Activated T-helper 9 cell treated with anti-CD3 and anti-CD28 coated beads, Interleukin-2, amount 50 U/mL, for 16 hours (primary cell): Measurements from ENCODE around the gene SKAP1.
"Not testable (repeated sequence)": the region's sequence is repeated elsewhere in the genome, so short reads cannot be mapped to it uniquely, and the experiment has no call there.

Source experiments
- DNase-seq: peaks from one replicate; pipeline ENCODE4 v3.0.0-alpha.2; 2020; ENCODE audit warnings: low read depth

Gene SKAP1

DNA sequence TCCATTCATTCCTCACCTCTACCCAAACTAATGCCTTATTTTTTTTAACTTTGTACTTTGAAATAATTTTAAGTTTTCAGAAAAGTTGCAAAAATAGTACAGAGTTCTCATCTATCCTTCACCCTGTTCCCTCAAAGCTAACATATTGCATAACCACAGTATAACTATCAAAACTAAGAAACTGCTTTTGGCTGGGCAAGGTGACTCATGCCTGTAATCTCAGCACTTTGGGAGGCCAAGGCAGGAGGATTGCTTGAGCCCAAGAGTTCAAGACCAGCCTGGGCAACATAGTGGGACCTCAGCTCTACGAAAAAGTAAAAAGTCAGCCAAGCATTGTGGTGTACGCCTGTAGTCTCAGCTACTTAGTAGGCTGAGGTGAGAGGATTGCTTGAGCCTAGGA is 147.7 kb downstream of the SKAP1 start:
- DNase-seq, result no peak

DNA sequence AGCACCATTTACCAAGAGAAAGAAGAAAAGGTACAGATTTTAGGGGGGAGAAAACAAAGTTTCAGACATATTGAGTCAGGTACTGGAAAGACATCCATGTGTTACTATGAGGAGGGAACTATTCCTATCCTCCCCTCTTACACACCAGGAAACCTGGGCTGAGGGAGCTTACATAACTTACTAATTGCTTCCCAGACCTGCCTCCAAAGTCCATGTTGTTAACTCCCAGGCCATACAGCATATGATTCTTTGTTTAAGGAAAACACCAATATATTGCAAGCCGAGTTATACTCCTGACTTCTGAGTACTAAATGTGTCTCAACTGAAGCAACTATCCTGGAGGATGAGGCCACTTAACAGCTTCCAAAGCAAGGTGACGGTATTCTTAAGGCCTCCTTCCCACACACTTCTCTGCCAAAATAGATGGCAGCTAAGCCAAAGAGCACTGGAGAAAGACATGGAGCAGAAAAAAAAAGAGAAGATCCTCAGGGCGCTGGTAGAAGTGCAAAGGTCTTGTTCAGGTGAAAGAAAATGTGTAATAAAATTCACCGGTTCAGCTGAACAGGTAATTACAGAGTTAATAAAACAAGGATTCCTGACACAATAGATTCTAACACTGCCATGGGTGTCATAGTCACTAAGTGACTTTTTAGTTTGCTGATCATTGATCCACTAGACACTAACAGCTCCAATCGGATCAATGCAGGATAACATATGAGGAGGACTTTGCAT is 151.1 kb downstream of the SKAP1 start:
- DNase-seq, result no peak

DNA sequence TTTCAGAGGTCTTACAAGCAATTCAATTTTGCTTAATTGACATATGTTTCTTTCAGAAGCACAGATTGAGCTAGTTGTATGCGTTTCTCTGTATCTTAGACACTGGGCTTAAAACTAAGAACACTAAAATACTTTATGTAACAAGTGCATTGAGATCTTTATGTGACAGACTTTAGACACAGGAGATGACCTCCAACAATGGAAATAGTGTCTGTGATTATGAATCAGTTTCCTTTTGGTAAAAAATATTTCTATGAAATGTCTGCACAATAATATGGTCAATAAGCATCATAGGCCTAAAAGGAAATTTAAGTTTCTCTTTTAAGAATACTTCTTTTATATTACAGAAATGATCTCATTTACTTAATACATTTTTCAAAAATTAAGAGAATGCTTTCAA is 153.2 kb downstream of the SKAP1 start:
- no peak for DNase-seq

DNA sequence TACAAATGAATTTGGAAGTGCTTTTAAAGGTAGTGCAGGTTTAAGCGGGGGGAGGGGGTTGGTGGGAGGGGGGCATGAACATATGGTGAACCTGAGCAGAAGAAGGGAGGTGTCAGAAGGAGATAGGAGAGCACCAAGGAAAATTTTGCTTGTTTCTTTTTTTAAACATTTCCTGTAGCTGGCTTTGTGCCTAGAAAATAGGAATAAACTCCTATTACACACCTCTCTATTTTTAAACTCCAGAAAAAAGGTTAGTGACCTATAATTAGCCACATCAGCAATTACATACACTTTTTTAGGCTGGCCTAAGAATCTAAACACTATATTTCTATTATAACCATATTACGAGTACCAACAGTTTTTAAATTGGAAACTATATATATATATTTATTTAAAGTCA is 159.1 kb downstream of the SKAP1 start:
- no peak for DNase-seq

DNA sequence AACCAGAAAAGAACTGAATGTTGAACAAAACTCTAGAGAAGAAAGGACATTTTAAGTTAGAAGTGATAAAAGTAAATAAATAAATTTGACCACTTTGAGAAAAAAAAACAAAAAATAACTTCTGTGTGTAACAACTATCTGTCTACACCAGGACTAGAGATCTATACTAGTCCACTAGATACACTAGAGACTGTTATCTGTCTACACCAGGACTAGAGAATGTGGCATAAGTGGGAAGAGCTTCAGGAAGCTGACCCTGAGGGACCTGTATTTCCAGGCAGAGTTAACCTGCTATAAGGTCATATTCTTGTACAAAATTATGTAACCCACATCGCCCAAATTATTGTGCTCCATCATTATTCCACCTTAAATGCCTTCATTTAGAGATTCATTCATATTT is 160.8 kb downstream of the SKAP1 start:
- DNase-seq, result no peak

DNA sequence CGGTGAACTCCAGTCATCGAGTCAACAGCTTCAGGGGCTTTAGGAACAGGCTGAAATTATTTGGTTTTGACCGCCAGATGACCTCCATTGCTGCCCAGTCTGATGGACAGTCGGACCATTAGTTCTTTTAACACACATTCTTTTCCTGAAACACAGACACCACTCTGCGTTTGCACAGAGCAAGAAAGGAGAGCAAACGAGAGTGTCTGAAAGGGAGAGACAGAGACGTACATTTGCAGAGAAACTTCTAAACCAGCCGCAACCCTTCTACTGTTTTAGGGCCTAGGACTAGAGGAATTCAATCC is 166.3 kb downstream of the SKAP1 start:
- no peak for DNase-seq

DNA sequence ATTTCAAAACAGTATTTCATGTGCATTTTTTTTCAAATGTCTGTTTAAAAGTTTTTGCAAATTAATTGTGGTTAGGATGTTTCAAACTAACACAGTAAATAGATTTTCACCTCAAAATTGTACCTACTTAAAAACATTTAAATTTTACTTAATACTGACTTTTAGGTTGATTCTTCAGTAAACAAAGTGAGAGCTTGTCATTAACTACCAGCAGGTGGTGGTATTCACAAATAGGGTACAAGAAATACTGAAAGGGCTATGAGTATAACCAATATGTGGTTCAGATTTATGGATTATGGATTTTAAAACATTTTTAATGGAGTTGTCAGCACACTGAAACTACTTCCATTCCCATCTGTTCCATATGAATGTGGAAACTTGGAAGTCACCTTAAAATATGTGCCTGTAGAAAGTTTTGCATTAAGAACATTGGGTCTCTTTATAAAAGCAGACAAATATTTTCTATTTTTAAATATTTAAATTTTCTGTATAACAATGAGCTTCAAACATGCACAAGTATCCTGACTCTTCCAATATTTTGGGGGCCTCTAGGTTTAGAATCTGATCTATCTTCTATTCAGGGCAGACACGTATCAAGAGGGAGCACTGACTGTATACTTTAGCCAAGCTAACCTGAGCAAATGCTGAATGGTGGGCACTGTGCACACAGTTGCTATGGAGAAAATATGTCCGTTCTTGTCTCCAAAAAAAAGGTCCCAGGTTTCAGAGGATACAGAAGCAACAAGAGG is 166.9 kb downstream of the SKAP1 start:
- no peak for DNase-seq

DNA sequence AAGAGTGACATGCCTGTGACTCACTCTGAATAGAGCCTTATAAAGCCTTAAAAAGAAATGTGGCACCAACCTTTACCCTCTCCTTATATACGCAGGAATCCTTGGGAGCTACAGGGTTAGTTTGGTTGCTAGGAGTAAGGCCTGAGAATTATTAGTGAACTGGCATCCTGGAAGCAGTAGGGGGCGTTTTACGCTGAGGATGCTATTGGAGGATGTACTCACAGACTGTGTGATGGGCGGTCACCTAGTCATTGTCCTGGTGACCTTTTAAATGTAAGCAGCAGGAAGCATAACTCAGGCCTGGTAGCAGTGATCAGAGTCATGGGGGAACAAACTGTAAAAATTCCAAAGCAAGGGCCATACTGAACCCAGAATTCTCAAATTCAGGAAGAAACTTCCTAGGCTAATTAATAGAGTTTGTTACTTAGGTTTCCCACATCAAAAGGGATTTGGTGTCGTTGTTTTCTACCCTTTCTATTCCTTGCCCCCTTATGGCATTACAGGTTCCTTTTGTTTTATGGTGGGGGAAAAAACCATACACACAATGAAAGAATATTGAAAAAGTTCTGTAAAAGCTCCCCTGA is 168.6 kb downstream of the SKAP1 start:
- DNase-seq, result no peak

DNA sequence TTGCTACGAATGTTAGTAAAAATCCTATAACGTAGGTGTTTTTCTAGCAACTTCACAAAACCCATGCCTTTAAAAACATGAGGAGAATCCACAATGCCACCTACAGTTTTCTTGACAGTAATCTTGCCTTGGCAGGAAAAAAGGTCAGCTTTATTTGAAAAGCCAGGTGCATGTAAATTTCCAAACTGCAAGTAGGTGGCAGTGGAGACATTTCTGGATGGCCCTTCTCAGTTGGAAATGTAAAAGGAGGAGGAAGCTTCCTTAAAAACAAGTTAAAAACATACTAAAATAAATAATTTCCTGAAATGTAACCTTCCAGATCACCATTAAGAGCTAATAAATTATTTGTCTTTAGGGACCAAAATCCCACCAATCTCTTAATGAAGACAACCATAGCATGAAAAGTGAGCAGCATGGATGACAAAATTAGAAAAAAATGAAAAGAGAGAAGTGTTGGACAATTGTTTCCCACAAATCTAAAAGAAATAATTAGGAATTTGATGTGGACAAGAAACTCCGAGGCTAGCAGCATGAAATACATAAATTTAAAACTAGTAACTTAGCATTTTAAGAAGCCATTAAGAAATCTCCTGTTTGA is 170.2 kb downstream of the SKAP1 start:
- no peak for DNase-seq

DNA sequence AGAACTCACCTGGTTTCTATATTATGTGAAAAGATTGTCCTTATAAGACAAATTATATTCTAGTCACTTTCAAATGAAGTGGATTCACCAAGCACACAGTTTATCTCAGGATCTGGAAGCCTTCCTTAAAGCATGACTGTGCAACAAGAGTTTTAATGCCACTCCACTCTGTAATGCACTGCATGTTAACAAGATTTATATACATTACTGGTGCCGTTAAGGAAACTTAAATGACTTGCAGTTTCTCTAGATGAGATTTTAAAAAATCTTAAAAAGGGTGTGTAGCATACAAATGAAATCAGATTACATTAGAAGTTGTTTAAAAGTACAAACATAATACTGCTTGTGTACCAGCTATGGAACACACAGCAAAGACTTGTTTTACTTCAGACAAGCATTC is 171.7 kb downstream of the SKAP1 start:
- no peak for DNase-seq

DNA sequence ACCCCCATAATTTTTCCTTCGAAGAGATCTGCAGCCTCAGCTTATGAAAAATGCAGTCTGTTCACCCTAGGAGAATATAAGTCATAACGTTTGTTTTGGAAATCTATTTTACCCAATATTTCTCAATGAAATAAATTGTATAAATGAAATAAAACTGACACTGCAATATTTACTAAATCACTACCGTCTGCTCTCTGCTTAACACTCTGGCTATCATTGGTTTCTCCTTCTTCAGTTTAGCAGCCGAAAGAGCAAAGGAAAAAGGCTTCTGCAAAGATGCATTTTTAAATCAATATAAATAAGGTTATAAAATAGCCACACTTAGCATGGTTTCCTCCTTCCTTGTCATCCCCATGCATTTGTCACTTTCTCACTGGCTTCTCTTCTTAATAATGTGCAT is 174.3 kb downstream of the SKAP1 start:
- no peak for DNase-seq

DNA sequence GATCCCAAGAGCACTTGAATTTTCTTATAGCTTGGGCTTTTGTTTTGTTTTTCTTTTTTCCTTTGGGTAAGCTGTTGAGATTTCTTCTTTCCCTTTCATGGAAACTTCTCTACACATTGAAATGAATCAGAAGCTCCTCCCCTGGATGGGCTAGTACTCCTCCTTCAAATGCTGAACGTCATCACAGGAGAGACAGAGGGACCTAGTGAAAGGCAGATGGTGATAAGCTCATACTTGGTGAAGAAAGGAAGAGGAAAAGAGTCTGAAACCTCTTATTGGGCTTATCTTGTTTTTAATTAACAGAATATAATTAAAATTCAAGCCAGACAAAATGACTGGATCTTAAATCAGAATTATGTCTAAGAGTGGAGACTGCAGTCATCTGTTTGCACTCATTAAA is 175.1 kb downstream of the SKAP1 start:
- DNase-seq, result no peak

DNA sequence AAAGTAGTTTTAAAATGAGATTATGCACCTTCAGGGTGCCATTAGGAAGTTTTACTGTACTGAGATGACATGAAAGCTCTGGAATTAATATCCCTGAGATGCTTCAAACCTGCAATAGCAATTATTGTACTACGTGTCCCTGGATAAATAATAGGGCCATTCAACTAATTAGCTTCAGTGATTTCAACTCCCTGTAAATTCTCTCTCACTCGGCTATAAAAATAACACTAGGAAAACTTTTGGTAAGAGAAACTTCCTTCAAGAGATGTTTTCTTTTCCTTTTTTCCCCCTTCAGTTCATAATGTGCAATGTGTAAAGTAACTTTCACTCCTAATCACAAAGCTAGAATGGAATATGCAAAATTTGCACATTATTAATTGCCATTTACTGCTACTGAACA is 176.0 kb downstream of the SKAP1 start:
- no peak for DNase-seq

DNA sequence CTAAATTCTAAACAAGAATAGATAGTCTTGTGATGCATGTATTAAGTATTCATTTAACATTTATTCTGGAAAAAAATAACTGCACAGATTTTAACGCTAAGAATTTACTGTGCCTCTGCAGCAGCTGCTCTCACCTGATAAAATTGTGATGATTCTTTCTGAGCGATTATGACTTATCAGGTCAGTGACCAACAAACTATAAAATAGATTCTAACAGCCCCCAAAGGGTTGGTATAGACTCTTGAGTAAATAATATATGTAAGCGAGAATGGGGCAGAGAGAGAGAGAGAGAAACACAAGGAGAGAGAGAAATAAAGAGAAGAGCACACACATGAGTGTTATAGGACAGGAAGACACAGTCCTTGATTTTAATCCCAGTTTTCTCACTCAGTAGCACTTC is 178.1 kb downstream of the SKAP1 start:
- DNase-seq, result no peak

DNA sequence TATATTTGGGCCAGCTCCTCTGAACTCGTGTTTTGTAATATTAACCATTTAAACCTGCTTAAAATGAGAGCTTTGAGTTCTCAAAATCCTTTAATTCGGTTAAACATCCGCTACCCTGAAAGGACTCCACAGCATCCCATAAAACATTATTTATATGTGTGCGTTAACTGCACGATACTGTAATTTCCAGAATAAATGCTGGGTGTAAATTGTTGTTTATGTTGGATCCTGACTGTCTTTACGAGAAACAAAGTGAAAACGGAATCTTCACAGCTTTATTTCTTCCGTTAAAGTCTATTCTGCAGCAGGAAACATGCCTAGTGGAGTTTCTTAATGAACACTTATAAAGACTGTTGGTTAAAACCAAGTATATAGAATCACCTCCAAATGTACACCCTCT is 179.1 kb downstream of the SKAP1 start:
- no peak for DNase-seq

DNA sequence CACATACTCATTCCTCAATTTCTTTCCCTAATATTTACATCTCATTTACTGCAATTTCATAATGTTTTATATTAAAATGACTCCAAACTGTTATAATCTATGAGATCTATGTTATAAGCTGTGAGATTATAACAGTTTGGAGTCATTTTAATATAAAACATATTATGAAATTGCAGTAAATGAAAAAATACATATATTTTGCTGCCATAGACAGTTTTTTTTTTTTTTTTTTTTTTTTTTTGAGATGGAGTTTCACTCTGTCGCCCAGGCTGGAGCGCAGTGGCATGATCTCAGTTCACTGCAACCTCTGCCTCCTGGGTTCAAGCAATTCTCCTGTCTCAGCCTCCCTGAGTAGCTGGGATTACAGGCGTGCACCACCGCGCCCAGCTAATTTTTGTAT is 180.0 kb downstream of the SKAP1 start:
- DNase-seq, result not testable (repeated sequence)

DNA sequence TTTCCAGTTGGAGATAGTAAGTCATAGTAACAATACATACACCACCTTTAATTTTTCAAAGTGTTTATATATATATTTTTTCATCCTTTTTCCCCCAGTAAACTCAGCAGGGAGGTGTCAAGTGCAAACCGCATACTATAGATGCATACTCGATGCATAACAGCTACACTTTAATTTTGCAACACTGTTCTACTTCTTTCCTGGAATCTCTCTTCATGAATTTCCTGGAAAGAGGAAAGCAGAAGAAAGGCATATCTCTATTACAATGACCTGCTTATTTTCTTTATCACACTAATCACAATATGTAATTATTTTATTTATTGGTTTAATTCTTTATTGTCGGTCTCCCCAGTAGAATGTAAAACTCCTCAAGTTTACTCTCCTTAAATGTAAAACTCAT is 182.4 kb downstream of the SKAP1 start:
- no peak for DNase-seq

DNA sequence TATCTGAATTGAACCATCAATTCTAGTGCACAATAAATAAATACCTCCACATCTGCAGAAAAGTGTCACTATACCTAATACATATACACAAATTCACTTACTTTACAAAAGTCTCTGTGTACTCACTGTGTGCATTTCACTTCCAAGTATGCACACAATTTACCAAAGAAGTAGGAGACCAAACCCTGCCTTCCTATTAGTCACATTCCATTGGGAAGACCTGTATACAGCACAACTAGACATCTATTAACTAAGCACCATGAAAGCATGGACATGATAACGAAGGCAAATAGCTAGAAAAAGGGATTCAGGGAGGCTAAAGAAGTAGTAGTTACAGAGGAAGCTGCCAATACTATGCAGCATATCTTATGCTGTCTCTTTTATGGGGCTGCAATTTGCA is 183.0 kb downstream of the SKAP1 start:
- DNase-seq, result no peak

DNA sequence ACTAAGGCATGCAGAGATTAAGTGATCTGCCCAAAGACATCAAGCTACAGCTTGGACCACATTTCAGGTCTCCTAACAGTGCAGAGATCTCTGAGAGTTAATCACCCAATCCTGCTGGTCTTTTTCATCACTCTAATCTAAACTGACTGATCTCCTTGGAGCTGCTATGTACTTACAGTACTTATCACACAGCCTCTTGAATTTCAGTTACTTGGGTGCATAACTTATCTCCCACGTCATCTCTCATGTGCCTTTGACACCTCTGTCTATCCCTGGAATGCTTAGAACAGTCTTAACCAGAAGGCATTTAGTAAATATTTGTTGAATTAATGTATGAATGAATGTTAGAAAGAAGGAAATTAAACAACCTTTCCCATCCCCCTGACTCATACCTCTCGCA is 183.4 kb downstream of the SKAP1 start:
- no peak for DNase-seq

DNA sequence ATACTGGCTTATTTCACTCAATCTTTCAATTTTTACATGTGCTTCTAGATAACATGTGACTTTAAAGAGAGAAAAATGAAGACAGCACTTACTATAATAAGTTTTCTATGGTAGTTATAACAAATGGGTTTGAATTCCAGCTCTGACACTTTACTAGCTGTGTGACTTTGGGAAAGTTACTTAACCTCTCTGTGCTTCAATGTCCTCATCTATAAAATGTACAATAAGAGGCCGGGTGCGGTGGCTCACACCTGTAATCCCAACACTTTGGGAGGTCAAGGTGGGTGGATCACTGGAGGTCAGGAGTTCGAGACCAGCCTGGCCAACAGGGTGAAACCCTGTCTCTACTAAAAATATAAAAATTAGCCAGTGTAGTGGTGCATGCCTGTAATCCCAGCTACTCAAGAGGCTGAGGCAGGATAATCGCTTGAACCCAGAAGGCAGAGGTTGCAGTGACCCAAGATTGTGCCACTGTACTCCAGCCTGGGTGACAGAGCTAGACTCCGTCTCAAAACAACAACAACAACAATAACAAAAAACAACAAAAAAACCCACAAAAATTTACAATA is 184.5 kb downstream of the SKAP1 start:
- DNase-seq, result not testable (repeated sequence)

DNA sequence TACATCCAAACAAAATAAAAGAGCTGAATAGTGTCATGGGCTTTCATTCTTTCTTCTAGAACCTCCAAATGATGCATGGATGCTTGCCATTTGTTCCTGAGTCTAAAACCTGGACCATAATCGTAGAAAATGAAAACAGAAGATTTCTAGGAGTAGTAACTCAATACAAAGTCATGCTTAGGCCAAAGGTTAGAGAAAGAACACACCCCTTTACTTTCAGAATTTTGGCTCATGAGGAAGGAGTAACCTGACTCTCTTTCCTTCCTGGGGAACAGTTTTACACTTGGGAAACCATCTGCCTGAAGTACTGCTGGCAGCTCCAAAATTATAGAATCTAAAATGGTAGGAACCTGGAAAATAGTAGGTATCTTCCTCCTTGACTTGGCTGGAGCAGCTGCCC is 185.2 kb downstream of the SKAP1 start:
- no peak for DNase-seq

DNA sequence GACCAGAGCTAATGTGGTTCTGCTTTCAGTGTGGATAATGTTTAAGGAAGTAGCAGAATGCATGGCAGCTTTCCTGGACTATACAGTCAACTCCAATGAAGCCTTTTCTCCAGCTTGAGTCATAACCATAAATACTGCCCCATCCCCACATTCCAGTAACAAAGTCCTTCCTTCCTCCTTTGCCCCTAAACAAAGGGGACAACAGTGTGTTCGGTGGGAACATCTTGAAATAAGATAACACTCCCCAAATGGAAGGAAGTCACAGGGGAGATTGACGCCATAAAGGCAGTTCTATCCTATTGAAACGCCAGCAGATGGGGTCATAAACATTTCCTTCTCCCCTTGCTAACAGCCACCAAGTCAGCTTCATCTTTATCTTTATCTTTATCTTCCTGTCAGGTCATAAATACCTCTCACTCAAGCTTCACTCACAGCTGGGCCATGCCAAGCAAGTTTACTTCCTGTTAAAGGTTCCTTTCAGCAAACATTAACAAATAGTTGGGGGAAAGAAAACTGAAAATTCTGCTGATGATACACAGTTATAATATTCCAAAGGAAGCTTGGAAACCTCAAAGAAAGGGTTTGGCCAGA is 185.8 kb downstream of the SKAP1 start:
- no peak for DNase-seq
